GM21528 (cell line): ENCODE data around the gene PHC3.
"Not testable (repeated sequence)": the region's sequence is repeated elsewhere in the genome, so short reads cannot be mapped to it uniquely, and the experiment has no call there.

Source experiments
- ATAC-seq: cut with Tn5 transposase; IDR thresholded peaks from one replicate; pipeline ENCODE4 v1.9.1; 2021; ENCODE audit warnings: mild to moderate bottlenecking, moderate library complexity; ENCODE audit not compliant: unreplicated experiment, low FRiP score

PHC3 gene

GRCh38 chr3:170180908-170181885 is at the start of gene PHC3:
PHC3 (minus strand) TSS chr3:170181733; CDS start chr3:170181715, 18 bp downstream.
- ATAC-seq, result peak; percentile 79

- ATAC-seq, result no peak
These were observed 46.7 kb upstream of the PHC3 start for GRCh38 chr3:170228093-170228766.

GRCh38 chr3:170226426-170226960 is 45.0 kb upstream of the PHC3 start:
- no peak for ATAC-seq

- ATAC-seq, result no peak
These were observed 43.6 kb upstream of the PHC3 start for GRCh38 chr3:170225166-170225565.

GRCh38 chr3:170222647-170223541 is 41.4 kb upstream of the PHC3 start:
- ATAC-seq, result peak; percentile 41

- peak; percentile 94 for ATAC-seq
These were observed 40.6 kb upstream of the PHC3 start, which contains the start of gene PRKCI for GRCh38 chr3:170221924-170222646. PRKCI (plus strand) TSS chr3:170222424; CDS start chr3:170222670, 246 bp downstream.

GRCh38 chr3:170220871-170221270 is 39.3 kb upstream of the PHC3 start:
- ATAC-seq, result no peak

GRCh38 chr3:170219850-170220249 is 38.3 kb upstream of the PHC3 start:
- no peak for ATAC-seq

GRCh38 chr3:170211668-170212067 is 30.1 kb upstream of the PHC3 start:
- ATAC-seq, result no peak

- ATAC-seq, result no peak
These were observed 26.2 kb upstream of the PHC3 start for GRCh38 chr3:170207717-170208116.

- not testable (repeated sequence) for ATAC-seq
These were observed 24.7 kb upstream of the PHC3 start for GRCh38 chr3:170206164-170206762.

- peak; percentile 64 for ATAC-seq
These were observed 23.8 kb upstream of the PHC3 start for GRCh38 chr3:170205302-170205701.

- no peak for ATAC-seq
These were observed 23.0 kb upstream of the PHC3 start for GRCh38 chr3:170204509-170204908.

GRCh38 chr3:170204023-170204472 is 22.5 kb upstream of the PHC3 start:
- ATAC-seq, result no peak

GRCh38 chr3:170203457-170203856 is 21.9 kb upstream of the PHC3 start:
- ATAC-seq, result no peak

GRCh38 chr3:170201527-170201926 is 20.0 kb upstream of the PHC3 start:
- no peak for ATAC-seq

- no peak for ATAC-seq
These were observed 19.5 kb upstream of the PHC3 start for GRCh38 chr3:170200987-170201386.

- ATAC-seq, result no peak
These were observed 15.3 kb upstream of the PHC3 start for GRCh38 chr3:170196833-170197232.

- not testable (repeated sequence) for ATAC-seq
These were observed 14.2 kb upstream of the PHC3 start for GRCh38 chr3:170195759-170196158.
